Mammary epithelial cell (primary cell): ENCODE results near the gene AP5B1.

Source experiments
- EZH2 ChIP-seq: IDR thresholded peaks from 2 replicates; pipeline ENCODE4 v1.6.1; 2012; ENCODE audit warnings: low read length, inconsistent platforms, borderline replicate concordance
- TF ChIP-seq, protein P1 (sequence below), 2 donors: IDR thresholded peaks in 1 of 2; conservative IDR thresholded peaks in 1 of 2; 2 replicates each; pipeline ENCODE4 v1.5.1; 2011 to 2012; ENCODE audit warnings: inconsistent platforms in 2 of 2, low read length in 2 of 2, mild to moderate bottlenecking in 2 of 2, control low read depth in 1 of 2, low read depth in 1 of 2; ENCODE audit not compliant: insufficient read depth in 1 of 2; ENCODE audit errors: extremely low read depth in 1 of 2

DNA sequence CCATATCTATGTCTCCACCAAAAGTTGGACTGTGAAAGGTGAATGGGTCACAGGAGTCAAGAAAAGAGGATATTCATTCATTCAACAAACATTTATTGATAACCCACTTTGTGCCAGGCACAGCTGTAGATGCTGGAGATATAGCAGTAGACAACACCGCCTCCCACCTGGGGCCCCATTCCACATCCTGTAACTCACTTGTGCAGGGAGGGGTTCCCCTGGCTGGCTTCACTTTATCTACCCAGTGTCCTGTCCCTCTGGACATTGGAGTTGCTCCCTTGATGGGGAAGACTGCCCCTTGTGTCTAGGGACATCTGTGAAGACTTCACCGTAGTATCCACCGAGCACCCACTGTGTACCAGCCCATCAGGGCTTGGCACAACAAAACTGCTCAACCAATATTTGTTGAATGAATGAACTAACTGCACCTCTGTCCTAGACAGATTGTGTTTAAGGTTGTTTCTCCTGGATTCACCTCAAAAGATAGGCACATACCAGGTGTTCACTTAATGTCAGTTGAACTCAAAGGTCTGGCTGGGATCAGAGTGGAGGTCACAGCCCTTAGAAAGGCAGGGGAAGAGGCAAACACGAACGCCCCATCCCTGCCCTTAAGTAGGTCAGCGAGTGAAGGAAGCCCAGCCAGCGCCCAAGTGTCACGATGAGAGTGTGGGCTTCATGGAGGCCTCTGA, 4.7 kb upstream of the AP5B1 start:
- TF ChIP-seq EZH2: no peak
- TF ChIP-seq, protein P1, sequence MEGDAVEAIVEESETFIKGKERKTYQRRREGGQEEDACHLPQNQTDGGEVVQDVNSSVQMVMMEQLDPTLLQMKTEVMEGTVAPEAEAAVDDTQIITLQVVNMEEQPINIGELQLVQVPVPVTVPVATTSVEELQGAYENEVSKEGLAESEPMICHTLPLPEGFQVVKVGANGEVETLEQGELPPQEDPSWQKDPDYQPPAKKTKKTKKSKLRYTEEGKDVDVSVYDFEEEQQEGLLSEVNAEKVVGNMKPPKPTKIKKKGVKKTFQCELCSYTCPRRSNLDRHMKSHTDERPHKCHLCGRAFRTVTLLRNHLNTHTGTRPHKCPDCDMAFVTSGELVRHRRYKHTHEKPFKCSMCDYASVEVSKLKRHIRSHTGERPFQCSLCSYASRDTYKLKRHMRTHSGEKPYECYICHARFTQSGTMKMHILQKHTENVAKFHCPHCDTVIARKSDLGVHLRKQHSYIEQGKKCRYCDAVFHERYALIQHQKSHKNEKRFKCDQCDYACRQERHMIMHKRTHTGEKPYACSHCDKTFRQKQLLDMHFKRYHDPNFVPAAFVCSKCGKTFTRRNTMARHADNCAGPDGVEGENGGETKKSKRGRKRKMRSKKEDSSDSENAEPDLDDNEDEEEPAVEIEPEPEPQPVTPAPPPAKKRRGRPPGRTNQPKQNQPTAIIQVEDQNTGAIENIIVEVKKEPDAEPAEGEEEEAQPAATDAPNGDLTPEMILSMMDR (conservative IDR thresholded peaks at IDR 0.05 in 1 of 2, IDR thresholded peaks at IDR 0.05 in 1 of 2; ENCODE audit: extremely low read depth in 1 of 2, insufficient read depth in 1 of 2, low read depth in 1 of 2, low read length in 2 of 2): no peak
